H7 (cell line): ENCODE results near the gene TBCA. TPM values are rescaled to one million over a fixed set of nuclear protein-coding genes. Genes with fewer than 3 reads are reported as not detected.
"Not testable (repeated sequence)": the region's sequence is repeated elsewhere in the genome, so short reads cannot be mapped to it uniquely, and the experiment has no call there.

Source experiments
- DNase-seq: peaks from one replicate; pipeline ENCODE4 v3.0.0; 2012
- H3K27me3 ChIP-seq: 2 replicates; pipeline ENCODE4 v1.6.0; 2011; ENCODE audit warnings: mild to moderate bottlenecking, low read length; ENCODE audit not compliant: control insufficient read depth, insufficient read depth
- H3K36me3 ChIP-seq: replicated peaks from 2 replicates; pipeline ENCODE4 v1.5.1; 2011; ENCODE audit warnings: low read length; ENCODE audit not compliant: control insufficient read depth, insufficient read depth
- H3K4me3 ChIP-seq: 2 replicates; pipeline ENCODE4 v1.5.1; 2011; ENCODE audit warnings: low read depth, mild to moderate bottlenecking, control low read depth, low read length, moderate library complexity; ENCODE audit not compliant: insufficient read depth
- total RNA-seq: library from RNA; depleted of rRNA; stranded (reverse); fragments of >200 nt; shearing (Covaris generic); gene quantifications from 2 replicates; pipeline ENCODE4 v1.2.3, GENCODE V29; 2014

TBCA gene
- total RNA-seq, 1 experiment from 2014 or later = 172 TPM

- DNase-seq = no peak
- Histone ChIP-seq H3K27me3 (no peaks in the 10 kb centered on the region), H3K36me3 (no peaks in the 10 kb centered on the region; the same call in 1 of the 2 replicates), H3K4me3 (no peak overlapping the region)
Observed at GRCh38 chr5:77758141-77758938, 17.8 kb downstream of the TBCA start.

DNA sequence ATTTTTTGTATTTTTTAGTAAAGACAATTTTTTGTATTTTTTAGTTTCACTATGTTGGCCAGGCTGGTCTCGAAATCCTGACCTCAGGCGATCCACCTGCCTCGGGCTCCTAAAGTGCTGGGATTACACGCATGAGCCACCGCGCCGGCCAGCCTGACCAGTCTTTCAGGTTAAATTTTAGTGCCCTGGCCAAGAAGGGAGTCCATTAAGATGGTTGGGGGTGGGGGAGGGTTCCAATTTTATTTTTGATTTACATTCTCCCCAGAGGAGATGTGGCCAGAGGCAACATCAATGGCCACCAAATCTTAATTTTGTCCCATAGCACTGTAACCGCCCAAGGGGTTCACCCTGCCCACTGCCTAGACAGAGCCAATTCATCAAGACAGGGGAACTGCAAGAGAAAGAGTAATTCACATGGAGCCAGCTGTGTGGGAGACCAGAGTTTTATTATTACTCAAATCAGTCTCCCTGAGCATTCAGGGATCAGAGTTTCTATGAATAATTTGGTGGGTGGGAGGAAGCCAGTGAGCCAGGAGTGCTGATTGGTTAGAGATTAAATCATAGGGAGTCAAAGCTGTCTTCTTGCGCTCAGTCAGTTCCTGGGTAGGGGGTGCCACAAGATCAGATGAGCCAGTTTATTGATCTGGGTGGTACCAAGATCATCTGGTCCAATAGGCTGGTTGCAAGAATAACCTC is 24.7 kb downstream of the TBCA start:
- H3K4me3 ChIP-seq = no peak overlapping the region
- no peak for DNase-seq
- no peaks in the 10 kb centered on the region for H3K36me3 ChIP-seq
- H3K27me3 ChIP-seq = no peaks in the 10 kb centered on the region

DNA sequence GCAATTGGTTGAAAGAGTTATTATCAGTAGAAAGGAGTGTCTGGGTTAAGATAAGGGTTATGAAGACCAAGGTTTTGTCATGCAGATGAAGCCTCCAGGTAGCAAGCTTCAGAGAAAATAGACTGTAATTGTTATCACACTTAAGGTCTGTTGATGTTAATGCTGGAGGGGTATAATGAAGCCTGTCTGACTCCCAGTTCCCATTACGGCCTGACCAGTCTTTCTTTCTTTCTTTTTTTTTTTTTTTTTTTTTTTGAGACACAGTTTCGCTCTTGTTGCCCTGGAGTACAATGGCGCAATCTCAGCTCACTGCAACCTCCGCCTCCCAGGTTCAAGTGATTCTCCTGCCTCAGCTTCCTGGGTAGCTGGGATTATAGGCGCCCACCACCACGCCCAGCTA is 25.2 kb downstream of the TBCA start:
- not testable (repeated sequence) for H3K36me3 ChIP-seq, H3K4me3 ChIP-seq, H3K27me3 ChIP-seq, DNase-seq

GRCh38 chr5:77748160-77748559 is 28.0 kb downstream of the TBCA start:
- Histone ChIP-seq H3K27me3 (no peaks in the 10 kb centered on the region), H3K36me3 (no peaks in the 10 kb centered on the region), H3K4me3 (no peak overlapping the region)
- no peak for DNase-seq

GRCh38 chr5:77744116-77744515 is 32.0 kb downstream of the TBCA start:
- Histone ChIP-seq H3K4me3 (no peak overlapping the region), H3K36me3 (no peaks in the 10 kb centered on the region)
- no peak for DNase-seq

GRCh38 chr5:77743181-77743580 is 33.0 kb downstream of the TBCA start:
- no peak for DNase-seq
- no peak overlapping the region for H3K4me3 ChIP-seq
- no peaks in the 10 kb centered on the region for H3K36me3 ChIP-seq
- no peaks in the 10 kb centered on the region for H3K27me3 ChIP-seq

More at GRCh38 chr5:77744116-77744515, 32.0 kb downstream of the TBCA start:
- no peaks in the 10 kb centered on the region for H3K27me3 ChIP-seq

DNA sequence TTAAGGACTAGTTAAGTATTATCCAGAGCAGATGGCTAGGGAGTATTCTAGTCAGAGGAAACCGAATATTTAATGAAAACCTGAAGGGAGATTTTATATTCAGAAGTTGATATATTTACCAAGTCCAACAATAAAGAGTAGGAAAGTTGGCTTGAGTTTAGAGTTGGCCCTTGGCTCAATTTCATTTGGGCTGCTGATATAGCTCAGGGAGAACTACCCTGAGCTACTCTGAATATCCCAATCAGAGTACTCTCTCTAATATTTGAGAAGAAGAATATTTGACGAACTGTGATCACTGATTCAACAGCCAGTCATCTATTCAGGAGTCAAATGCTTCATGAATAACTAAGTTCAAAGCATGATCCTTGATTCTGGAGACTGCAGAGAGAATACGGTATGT is 34.5 kb downstream of the TBCA start:
- Histone ChIP-seq H3K4me3 (no peak overlapping the region), H3K36me3 (no peaks in the 10 kb centered on the region), H3K27me3 (no peaks in the 10 kb centered on the region)
- no peak for DNase-seq

GRCh38 chr5:77734885-77735284 is 41.3 kb downstream of the TBCA start:
- H3K36me3 ChIP-seq = no peaks in the 10 kb centered on the region
- no peaks in the 10 kb centered on the region for H3K27me3 ChIP-seq
- H3K4me3 ChIP-seq = no peak overlapping the region
- no peak for DNase-seq

GRCh38 chr5:77733130-77733529 is 43.0 kb downstream of the TBCA start:
- DNase-seq = no peak
- H3K36me3 ChIP-seq = no peaks in the 10 kb centered on the region
- H3K27me3 ChIP-seq = no peaks in the 10 kb centered on the region
- no peak overlapping the region for H3K4me3 ChIP-seq

- DNase-seq = no peak
- H3K36me3 ChIP-seq = no peaks in the 10 kb centered on the region
- no peak overlapping the region for H3K4me3 ChIP-seq
Observed at GRCh38 chr5:77727190-77727589, 48.9 kb downstream of the TBCA start.

GRCh38 chr5:77725616-77726015 is 50.5 kb downstream of the TBCA start:
- Histone ChIP-seq H3K4me3 (no peak overlapping the region), H3K27me3 (no peaks in the 10 kb centered on the region), H3K36me3 (no peaks in the 10 kb centered on the region)
- no peak for DNase-seq

More at GRCh38 chr5:77727190-77727589, 48.9 kb downstream of the TBCA start:
- H3K27me3 ChIP-seq = no peaks in the 10 kb centered on the region

- H3K36me3 ChIP-seq = no peaks in the 10 kb centered on the region
- H3K4me3 ChIP-seq = no peak overlapping the region
- H3K27me3 ChIP-seq = no peaks in the 10 kb centered on the region
- DNase-seq = no peak
Observed at GRCh38 chr5:77724934-77725333, 51.2 kb downstream of the TBCA start.

GRCh38 chr5:77719666-77720363 is 56.3 kb downstream of the TBCA start:
- DNase-seq = no peak
- Histone ChIP-seq H3K27me3 (no peaks in the 10 kb centered on the region), H3K4me3 (no peak overlapping the region), H3K36me3 (no peaks in the 10 kb centered on the region)

GRCh38 chr5:77718934-77719610 is 57.1 kb downstream of the TBCA start:
- Histone ChIP-seq H3K27me3 (no peaks in the 10 kb centered on the region), H3K4me3 (no peak overlapping the region), H3K36me3 (no peaks in the 10 kb centered on the region)
- no peak for DNase-seq
